Thyroid gland (tissue), 4 donors: ENCODE data around the gene FLAD1.

Experiments
- POLR2A ChIP-seq, 2 donors: fragments of 450-650 bp; IDR thresholded peaks; one replicate each; pipeline ENCODE4 v1.6.1; 2017; ENCODE audit warnings: antibody characterized with exemption in 2 of 2, mild to moderate bottlenecking in 2 of 2, moderate library complexity in 1 of 2
- TF ChIP-seq, protein P1 (sequence below), 6 experiments: fragments of 200-600 bp in 3 of 6; fragments of 450-650 bp in 3 of 6; sonication (generic) in 3 of 6; IDR thresholded peaks; one replicate each; pipeline ENCODE4 v1.5.1; 2016 to 2019; ENCODE audit warnings: antibody characterized with exemption in 6 of 6, mild to moderate bottlenecking in 2 of 6, inconsistent platforms in 1 of 6, moderate library complexity in 1 of 6

DNA sequence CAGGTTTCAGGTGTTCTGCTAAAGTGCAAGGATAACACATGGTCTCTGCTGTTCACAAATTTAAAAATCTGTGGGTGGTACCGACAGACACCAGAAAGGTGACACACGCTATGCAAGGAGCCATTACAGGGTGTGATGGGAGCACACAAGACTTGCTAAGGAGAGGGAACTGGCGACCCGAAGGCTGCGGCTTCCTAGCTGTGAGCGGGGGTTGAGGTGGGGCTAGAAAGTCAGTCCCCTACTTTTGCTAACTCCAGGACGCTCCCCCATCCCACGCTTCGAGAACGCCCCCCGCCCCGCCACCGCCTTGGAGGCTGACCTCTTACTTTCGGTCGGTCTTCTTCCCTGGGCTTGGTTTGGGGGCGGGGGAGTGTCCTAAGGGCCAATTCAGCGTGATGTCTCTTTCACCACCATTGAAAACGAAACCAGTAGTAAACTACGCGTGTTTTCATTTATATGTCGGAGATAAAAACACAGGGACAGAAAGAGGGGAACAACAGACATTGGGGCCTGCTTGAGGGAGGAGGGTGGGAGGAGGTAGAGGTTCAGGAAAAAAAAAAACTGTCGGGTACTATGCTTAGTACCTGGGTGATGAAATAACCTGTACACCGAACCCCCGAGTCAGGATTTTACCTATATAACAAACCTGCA lies 7.6 kb upstream of the FLAD1 start:
- TF ChIP-seq POLR2A (IDR thresholded peaks at IDR 0.05), result no peak
- TF ChIP-seq, protein P1, sequence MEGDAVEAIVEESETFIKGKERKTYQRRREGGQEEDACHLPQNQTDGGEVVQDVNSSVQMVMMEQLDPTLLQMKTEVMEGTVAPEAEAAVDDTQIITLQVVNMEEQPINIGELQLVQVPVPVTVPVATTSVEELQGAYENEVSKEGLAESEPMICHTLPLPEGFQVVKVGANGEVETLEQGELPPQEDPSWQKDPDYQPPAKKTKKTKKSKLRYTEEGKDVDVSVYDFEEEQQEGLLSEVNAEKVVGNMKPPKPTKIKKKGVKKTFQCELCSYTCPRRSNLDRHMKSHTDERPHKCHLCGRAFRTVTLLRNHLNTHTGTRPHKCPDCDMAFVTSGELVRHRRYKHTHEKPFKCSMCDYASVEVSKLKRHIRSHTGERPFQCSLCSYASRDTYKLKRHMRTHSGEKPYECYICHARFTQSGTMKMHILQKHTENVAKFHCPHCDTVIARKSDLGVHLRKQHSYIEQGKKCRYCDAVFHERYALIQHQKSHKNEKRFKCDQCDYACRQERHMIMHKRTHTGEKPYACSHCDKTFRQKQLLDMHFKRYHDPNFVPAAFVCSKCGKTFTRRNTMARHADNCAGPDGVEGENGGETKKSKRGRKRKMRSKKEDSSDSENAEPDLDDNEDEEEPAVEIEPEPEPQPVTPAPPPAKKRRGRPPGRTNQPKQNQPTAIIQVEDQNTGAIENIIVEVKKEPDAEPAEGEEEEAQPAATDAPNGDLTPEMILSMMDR (IDR thresholded peaks at IDR 0.05), result no peak
